Measurements from ENCODE around the gene RXFP1. TPM values are rescaled to one million over a fixed set of nuclear protein-coding genes. Genes with fewer than 3 reads are reported as not detected.

RXFP1 gene
- total RNA-seq, 2 donors from 2014 or later, result not detected

DNA sequence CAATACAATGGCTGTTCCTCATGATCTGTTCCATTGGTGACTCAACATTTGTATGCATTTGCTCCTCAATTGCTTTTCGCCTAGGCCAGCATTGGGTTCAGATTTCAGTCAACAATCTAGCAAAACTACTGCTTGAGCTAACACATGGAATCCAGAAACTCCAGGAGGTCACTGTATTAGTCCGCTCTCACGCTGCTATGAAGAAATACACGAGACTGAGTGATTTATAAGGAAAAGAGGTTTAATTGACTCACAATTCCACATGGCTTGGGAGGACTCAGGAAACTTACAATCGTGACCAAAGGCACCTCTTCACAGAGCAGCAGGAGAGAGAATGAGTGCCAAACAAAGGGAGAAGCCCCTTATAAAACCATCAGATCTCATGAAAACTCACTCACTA lies 67.1 kb downstream of the RXFP1 start:
- H3K4me1 ChIP-seq, result no peaks in the 10 kb centered on the region
- no peak for DNase-seq
- no peak for ATAC-seq
- no peaks in the 10 kb centered on the region for H3K36me3 ChIP-seq (replicated peaks in 1 of 2; ENCODE audit: insufficient read depth in 1 of 2, low read depth in 2 of 2)
- no peak overlapping the region for H3K4me3 ChIP-seq
- no peaks in the 10 kb centered on the region for H3K27me3 ChIP-seq
- no peaks in the 10 kb centered on the region for H3K9me3 ChIP-seq
- TF ChIP-seq, protein P1, sequence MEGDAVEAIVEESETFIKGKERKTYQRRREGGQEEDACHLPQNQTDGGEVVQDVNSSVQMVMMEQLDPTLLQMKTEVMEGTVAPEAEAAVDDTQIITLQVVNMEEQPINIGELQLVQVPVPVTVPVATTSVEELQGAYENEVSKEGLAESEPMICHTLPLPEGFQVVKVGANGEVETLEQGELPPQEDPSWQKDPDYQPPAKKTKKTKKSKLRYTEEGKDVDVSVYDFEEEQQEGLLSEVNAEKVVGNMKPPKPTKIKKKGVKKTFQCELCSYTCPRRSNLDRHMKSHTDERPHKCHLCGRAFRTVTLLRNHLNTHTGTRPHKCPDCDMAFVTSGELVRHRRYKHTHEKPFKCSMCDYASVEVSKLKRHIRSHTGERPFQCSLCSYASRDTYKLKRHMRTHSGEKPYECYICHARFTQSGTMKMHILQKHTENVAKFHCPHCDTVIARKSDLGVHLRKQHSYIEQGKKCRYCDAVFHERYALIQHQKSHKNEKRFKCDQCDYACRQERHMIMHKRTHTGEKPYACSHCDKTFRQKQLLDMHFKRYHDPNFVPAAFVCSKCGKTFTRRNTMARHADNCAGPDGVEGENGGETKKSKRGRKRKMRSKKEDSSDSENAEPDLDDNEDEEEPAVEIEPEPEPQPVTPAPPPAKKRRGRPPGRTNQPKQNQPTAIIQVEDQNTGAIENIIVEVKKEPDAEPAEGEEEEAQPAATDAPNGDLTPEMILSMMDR (IDR thresholded peaks at IDR 0.05), result no peak
- TF ChIP-seq POLR2A (IDR thresholded peaks at IDR 0.05), result no peak
- H3K27ac ChIP-seq, result no peak overlapping the region
- 86% methylated on average over 5 of the region's 5 CpGs for WGBS, 2 donors
- intact Hi-C loops (cut with DNase I), result no loop called here

DNA sequence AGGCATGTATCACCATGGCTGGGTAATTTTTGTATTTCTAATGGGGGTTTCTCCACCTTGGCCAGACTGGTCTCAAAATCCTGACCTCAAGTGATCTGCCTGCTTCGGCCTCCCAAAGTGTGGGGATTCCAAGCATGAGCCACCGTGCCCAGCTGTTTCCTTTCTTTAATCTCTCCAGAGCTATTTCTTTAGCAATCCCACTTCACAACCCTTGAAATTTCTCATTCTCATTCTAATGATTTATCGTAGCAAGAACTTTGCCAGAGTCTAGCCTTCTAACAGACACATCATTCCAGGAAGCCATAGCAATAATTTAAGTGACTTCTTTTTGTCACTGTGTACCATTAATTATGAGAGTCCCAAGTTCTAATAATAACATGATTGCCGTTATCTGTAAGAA lies 68.6 kb downstream of the RXFP1 start:
- no peaks in the 10 kb centered on the region for H3K36me3 ChIP-seq (replicated peaks in 1 of 2; ENCODE audit: insufficient read depth in 1 of 2, low read depth in 2 of 2)
- no peaks in the 10 kb centered on the region for H3K27me3 ChIP-seq
- intact Hi-C loops (cut with DNase I), result no loop called here
- no peak for ATAC-seq
- no peaks in the 10 kb centered on the region for H3K9me3 ChIP-seq
- no peak overlapping the region for H3K27ac ChIP-seq
- WGBS, 2 donors, result 56 to 76% methylated on average over 4 of the region's 4 CpGs
- H3K4me3 ChIP-seq, result no peak overlapping the region
- H3K4me1 ChIP-seq, result no peaks in the 10 kb centered on the region
- TF ChIP-seq POLR2A (IDR thresholded peaks at IDR 0.05), result no peak
- TF ChIP-seq, protein P1 (IDR thresholded peaks at IDR 0.05), result no peak
- no peak for DNase-seq

DNA sequence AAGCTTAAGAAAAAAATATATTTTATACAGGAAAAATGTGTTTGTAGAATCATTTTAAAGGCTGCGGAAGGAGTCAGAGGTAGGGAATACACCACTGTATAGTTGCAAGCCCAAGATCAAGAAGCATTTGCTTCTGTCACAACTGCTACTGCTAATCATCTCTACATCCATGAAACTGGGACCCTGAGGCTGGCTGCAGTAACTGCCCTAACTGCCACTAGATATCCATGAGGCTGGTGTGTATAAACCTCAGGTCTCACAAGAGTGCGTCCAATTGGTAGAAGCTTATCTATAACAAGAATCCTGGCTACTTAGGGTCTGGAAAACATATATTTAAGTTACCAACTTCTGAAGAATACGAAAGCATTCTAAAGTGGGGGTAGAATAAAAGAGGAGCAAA lies 69.1 kb downstream of the RXFP1 start:
- 71 to 80% methylated on average over 3 of the region's 3 CpGs for WGBS, 2 donors
- ATAC-seq (no peak), DNase-seq (no peak)
- Histone ChIP-seq H3K27me3 (no peaks in the 10 kb centered on the region), H3K9me3 (no peaks in the 10 kb centered on the region), H3K4me1 (no peaks in the 10 kb centered on the region), H3K4me3 (no peak overlapping the region), H3K27ac (no peak overlapping the region), H3K36me3 (replicated peaks in 1 of 2; ENCODE audit: insufficient read depth in 1 of 2, low read depth in 2 of 2) (no peaks in the 10 kb centered on the region)
- intact Hi-C loops (cut with DNase I), result no loop called here
- no peak for TF ChIP-seq POLR2A (IDR thresholded peaks at IDR 0.05)
- TF ChIP-seq, protein P1 (IDR thresholded peaks at IDR 0.05), result no peak

DNA sequence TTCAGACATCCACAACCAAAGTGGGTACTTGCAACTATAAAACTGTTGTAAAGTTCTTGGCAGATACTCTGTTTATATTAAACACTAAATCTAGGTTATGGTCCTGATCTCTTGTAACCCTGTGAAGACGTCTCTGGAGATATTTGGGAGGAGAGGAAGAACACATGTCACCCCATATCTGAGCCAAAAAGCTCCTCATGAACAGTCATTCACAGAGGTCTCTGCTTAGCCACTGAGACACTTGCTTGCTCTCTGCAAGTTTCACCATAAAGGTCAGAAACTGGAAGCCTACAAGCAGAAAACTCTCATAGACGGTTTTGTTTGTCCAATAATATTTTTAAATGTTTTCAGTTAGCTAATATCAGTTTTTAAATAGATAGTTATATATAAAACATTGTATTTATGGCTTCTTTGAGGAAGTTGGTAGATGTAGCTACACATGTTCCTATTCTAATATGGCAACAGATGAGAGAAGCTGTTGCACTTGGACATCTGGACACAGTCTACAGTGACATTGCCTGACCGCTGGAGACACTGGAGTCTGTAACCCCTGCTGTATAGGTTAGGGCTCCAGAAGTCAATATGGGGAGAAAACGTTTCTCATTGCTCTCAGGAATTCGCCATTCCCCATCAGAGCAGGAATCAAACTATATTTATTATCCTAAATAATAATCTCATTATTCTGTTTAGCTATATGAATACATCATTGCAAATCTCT lies 76.4 kb downstream of the RXFP1 start:
- Histone ChIP-seq H3K4me3 (no peak overlapping the region), H3K27me3 (no peaks in the 10 kb centered on the region), H3K9me3 (no peaks in the 10 kb centered on the region), H3K36me3 (replicated peaks in 1 of 2; ENCODE audit: insufficient read depth in 1 of 2, low read depth in 2 of 2) (no peaks in the 10 kb centered on the region), H3K27ac (no peak overlapping the region), H3K4me1 (peaks cover 7% of the 10 kb centered on the region)
- DNase-seq (no peak), ATAC-seq (no peak)
- WGBS, 2 donors, result 55 to 59% methylated on average over 5 of the region's 5 CpGs
- intact Hi-C loops (cut with DNase I), result no loop called here
- TF ChIP-seq POLR2A (IDR thresholded peaks at IDR 0.05), result no peak
- TF ChIP-seq, protein P1 (IDR thresholded peaks at IDR 0.05), result no peak

DNA sequence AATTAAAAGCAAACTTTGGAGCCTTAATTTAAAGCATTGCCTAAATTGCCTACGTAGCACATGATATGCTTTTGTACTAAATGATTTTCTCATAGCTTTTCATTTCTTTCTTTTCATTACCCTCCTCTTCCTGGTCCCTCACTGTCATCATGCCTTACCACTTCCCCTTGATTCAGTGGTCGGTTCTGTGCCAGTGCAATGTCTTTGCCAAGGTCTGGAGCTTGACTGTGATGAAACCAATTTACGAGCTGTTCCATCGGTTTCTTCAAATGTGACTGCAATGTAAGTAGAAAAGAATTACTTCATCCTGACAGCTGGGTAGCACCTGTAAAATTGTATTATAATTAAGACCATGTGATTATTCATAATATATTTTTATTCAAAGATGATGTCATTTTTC lies 77.5 kb downstream of the RXFP1 start:
- no peaks in the 10 kb centered on the region for H3K36me3 ChIP-seq (replicated peaks in 1 of 2; ENCODE audit: insufficient read depth in 1 of 2, low read depth in 2 of 2)
- 52 to 60% methylated on average over 4 of the region's 4 CpGs for WGBS, 2 donors
- no peak for ATAC-seq
- no peaks in the 10 kb centered on the region for H3K27me3 ChIP-seq
- no peaks in the 10 kb centered on the region for H3K9me3 ChIP-seq
- no peak for DNase-seq
- H3K27ac ChIP-seq, result no peak overlapping the region
- TF ChIP-seq, protein P1 (IDR thresholded peaks at IDR 0.05), result no peak
- no peak for TF ChIP-seq POLR2A (IDR thresholded peaks at IDR 0.05)
- intact Hi-C loops (cut with DNase I), result no loop called here
- H3K4me3 ChIP-seq, result no peak overlapping the region
- peaks cover 7% of the 10 kb centered on the region for H3K4me1 ChIP-seq

Data from body of pancreas (tissue), 4 donors.